Right renal cortex interstitium (tissue), 3 donors: ENCODE data around the gene XIAP. TPM values are rescaled to one million over a fixed set of nuclear protein-coding genes. Genes with fewer than 3 reads are reported as not detected.

ENCODE experiments used
- DNase-seq, 3 donors: peaks; one replicate each; pipeline ENCODE4 v3.0.0-alpha.2; 2013; ENCODE audit warnings: low read depth in 3 of 3, low spot score in 2 of 3
- polyA plus RNA-seq, 3 donors: library from polyadenylated mRNA; unstranded; fragments of 120-200 nt; gene quantifications; one replicate each; pipeline ENCODE4 v1.2.1, GENCODE V29; 2013; ENCODE audit not compliant: insufficient read length in 3 of 3

Gene XIAP
- polyA plus RNA-seq, 3 donors: 39.9 to 41.9 (median 40.2) TPM

DNA sequence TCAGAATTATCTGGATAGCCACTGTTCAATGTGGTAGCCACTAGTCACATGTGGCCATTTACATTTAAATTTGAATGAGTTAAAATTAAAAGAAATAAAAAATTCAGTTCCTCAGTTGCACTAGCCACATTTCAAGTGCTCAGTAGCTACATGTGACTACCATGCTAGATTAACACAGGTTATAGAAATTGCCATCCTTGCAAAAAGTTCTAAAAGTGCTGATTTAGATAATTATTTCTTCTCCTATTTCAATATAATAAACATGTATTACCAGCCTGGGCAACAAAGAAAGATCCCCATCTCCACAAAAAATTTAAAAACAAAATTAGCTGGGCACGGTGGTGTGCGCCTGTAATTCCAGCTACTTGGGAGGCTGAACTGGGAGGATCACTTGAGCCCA, 90.0 kb downstream of the XIAP start:
- DNase-seq: no peak

DNA sequence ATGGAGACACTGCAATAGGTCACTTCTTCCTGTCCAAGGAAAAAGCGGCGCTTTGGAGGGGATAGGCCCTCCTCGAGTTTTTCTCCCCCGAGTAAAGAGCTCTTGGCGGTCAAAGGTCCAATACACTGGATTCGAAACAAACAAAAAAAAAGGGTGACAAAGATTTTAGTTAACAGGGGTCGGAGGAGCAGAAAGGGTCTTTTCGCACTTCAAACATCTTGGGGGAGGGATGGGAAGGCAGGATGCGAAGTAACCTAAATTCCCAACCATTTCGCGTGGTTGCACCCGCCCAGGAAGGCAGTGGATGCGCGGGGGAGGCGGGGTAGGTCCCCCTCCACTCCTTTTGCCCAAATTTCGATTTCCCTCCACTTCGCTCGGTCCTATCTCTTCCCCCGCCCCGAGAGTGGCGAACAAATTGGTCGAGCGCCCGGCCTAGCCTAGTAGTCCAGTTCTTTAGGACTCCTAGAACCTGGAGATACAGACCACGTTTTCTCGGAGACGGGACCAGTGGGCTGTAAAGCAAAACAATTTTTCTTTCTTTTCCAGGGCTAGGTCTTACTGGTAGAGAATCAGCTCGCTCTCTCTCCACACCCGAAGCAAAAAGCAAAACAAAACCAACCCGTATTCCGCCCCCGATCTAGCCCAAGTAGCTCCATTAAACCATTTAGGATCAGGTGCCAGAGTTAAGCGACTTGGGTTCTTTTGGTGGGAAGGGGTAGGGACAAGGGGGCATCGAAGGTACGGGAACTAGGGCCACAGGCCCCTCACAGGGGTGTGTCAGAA, 99.6 kb downstream of the XIAP start:
- no peak for DNase-seq

DNA sequence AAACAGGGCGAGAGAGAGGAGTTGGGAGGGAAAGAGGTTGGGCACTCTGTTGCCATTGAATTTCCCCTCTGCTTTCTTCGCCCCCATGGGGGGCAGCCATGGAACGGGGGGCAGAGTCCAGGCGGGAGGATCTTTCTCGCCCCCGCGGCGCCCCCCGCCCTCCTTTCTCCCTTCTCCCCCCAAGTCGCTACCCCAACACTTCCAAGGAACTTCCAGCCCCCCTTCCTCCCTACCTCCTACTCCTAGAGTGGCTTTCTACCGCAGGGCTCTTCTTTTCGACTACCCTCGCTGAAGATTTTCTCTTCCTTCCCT, 101.1 kb downstream of the XIAP start:
- no peak for DNase-seq

DNA sequence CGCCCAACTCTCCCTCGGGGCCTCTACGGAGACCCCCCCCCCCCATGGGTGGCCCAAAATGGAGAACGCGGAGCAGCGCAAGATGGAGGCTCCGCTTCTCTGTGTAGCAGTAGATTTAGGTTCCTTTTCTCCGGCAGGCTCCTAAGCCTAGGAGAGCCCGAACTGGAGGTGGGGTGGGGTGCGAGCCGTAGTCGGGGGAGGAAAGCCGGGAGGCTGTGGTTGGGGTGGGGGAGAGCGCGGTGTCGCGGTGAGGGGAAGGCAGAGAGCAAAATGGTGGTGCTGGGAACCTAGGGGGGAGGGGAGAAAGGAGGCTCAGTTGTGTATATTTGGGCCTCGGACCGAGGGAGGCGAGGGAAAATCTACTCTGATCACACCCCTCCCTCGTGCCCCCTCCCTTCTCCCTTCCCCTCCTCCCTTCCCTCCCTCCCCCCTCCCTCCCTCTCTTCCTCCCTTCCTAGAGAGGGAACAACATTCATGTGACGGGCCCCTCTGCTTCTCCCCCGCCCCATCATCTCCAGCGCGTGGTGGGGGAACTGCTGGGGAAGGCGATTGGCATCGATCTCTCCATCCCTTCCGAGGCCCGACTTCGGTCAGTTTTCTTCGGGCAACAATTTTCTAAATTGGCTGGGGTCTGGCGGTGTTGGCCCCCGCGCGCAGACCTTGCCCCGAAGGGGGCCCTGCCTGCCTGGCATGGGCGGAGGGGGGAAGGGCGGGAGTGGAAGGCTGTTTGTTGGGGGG, 101.6 kb downstream of the XIAP start, which contains the start of gene STAG2:
Gene STAG2 (plus strand): TSS at position 439 of the 738 bp plus-strand sequence. CDS start 60,922 bp downstream, outside the sequence.
- peak in 2 of 3 donors; percentile 48 to 69 for DNase-seq

DNA sequence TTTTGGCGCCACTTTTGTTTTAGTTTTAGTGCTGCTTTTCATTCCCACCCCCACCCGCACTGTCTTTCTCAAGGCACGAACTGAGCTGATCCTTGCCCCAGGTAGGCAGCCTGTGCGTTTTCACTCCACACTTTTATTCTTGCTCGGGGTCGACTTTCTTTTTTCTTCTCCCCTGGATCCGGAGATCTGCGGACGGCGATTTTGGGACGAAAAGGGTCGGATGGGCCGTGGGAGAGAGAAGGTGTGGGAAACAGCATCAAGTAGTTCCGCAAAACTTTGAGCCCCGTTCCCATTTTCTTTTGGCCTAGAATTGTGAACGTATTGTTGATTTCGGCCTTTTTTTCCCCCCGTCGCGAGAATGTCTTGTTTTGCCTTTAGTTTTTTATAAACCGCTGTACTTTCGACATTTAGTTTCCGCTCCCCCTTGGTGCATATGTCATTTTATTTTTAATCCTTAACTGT, 102.2 kb downstream of the XIAP start:
- peak in 1 of 3 donors; percentile 20 for DNase-seq

DNA sequence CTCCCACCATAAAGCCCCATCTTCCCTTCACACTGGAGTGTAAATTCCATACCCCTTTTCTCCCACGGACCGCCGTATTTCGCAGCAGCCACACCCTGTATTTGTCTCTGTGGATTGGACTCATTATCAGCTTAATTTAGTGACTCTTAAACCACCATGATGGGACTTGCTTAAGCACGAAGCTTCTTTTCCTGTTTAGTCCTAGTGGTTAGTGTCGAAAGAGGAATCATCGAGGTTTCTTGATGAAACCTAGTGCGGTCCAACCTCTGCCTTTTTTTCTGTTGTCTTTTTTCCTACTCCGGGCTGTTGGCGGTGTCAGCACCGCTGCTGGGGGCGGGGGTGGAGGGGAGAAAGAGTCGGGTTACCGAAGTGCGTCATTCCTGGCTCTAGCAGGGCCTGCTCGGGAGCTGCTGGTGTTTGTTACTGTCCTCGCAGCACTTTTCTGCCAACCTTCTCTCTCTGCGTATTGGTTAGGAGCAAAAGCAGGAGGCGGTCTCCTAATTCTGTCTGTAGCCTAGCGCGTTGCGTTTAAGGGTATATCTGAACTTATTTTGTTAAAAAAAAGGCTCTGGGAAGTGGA, 103.0 kb downstream of the XIAP start:
- peak in 2 of 3 donors; percentile 68 to 79 for DNase-seq

Other genes starting within 250 kb of the XIAP start
- 100 to 1,000 TPM; 121 to 137 (median 129) TPM for gene THOC2, start 127.0 kb upstream of the XIAP start, polyA plus RNA-seq
- 100 to 1,000 TPM; 121 to 135 (median 130) TPM for gene STAG2, start 101.7 kb downstream of the XIAP start, polyA plus RNA-seq